NOMO-1 treated with dmso at 0.1 percent for 144 hours (cell line): Measurements from ENCODE around the gene ZNF462.

Experiments
- DNase-seq: peaks from one replicate; lab custom pipeline; 2025; ENCODE audit not compliant: unreplicated experiment; lab: John Stamatoyannopoulos, UW

ZNF462 gene

DNA sequence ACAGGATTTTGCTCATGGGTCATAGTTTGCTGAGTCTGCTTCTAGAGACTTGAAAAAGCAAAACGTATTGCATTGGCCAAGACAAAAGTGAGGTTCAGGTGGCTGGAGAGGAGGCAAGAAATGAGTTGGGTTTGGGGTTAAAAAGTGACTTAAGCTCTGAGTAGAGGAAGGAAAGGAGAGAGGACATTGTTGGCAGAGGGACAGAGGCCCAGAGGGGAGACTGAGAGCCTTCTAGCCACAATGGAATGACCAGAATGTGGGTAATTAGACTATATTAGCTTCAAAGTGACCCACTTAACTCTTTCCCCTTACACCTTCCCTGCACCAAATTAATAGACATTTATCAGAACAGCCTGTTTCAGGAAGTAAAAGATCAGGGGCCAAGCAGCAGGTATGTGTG is 188.4 kb downstream of the ZNF462 start:
- no peak for DNase-seq

- no peak for DNase-seq
Measured at GRCh38 chr9:107054146-107054545, 191.2 kb downstream of the ZNF462 start.

- DNase-seq, result no peak
Measured at GRCh38 chr9:107059220-107059619, 196.3 kb downstream of the ZNF462 start.

GRCh38 chr9:107060062-107060461 is 197.1 kb downstream of the ZNF462 start:
- DNase-seq, result no peak
